Upper lobe of left lung (tissue), 4 donors: ENCODE results near the gene BSN.

Experiments used
- EP300 ChIP-seq, 4 donors: sonication (generic); formaldehyde crosslinking; IDR thresholded peaks; one replicate each; pipeline ENCODE4 v1.5.1; 2017; ENCODE audit warnings: antibody characterized with exemption in 4 of 4, control low read depth in 2 of 4
- POLR2A ChIP-seq, 4 donors: fragments of 450-650 bp; IDR thresholded peaks; one replicate each; pipeline ENCODE4 v1.5.1; 2016 to 2017; ENCODE audit warnings: antibody characterized with exemption in 4 of 4, mild to moderate bottlenecking in 2 of 4
- TF ChIP-seq, protein P1 (sequence below), 6 experiments: fragments of 450-650 bp in 4 of 6; fragments of 200-600 bp in 2 of 6; sonication (generic) in 2 of 6; IDR thresholded peaks; one replicate each; pipeline ENCODE4 v1.5.1; 2016 to 2019; ENCODE audit warnings: antibody characterized with exemption in 6 of 6

GRCh38 chr3:49519296-49519695 lies 35.0 kb upstream of the BSN start:
- TF ChIP-seq, protein P1, sequence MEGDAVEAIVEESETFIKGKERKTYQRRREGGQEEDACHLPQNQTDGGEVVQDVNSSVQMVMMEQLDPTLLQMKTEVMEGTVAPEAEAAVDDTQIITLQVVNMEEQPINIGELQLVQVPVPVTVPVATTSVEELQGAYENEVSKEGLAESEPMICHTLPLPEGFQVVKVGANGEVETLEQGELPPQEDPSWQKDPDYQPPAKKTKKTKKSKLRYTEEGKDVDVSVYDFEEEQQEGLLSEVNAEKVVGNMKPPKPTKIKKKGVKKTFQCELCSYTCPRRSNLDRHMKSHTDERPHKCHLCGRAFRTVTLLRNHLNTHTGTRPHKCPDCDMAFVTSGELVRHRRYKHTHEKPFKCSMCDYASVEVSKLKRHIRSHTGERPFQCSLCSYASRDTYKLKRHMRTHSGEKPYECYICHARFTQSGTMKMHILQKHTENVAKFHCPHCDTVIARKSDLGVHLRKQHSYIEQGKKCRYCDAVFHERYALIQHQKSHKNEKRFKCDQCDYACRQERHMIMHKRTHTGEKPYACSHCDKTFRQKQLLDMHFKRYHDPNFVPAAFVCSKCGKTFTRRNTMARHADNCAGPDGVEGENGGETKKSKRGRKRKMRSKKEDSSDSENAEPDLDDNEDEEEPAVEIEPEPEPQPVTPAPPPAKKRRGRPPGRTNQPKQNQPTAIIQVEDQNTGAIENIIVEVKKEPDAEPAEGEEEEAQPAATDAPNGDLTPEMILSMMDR (IDR thresholded peaks at IDR 0.05), result no peak
- no peak for TF ChIP-seq POLR2A (IDR thresholded peaks at IDR 0.05)
- TF ChIP-seq EP300 (IDR thresholded peaks at IDR 0.05), result no peak
